Thyroid gland (tissue), 4 donors: ENCODE data around the gene ALDH1L1. TPM values are rescaled to one million over a fixed set of nuclear protein-coding genes. Genes with fewer than 3 reads are reported as not detected.

Experiments
- DNase-seq, 2 donors: peaks; one replicate each; pipeline ENCODE4 v3.0.0-alpha.2; 2019
- H3K27ac ChIP-seq, 3 donors: fragments of 200-600 bp; sonication (generic); 1 replicate in 2 of 3; 2 replicates in 1 of 3; pipeline ENCODE4 v1.5.1; 2016 to 2019; ENCODE audit warnings: mild to moderate bottlenecking in 1 of 3, moderate library complexity in 1 of 3
- H3K27me3 ChIP-seq: fragments of 200-600 bp; sonication (generic); one replicate; pipeline ENCODE4 v1.5.1; 2019
- H3K36me3 ChIP-seq, 2 donors: fragments of 200-600 bp; sonication (generic); one replicate each; pipeline ENCODE4 v1.5.1; 2016 to 2019
- H3K4me1 ChIP-seq, 2 donors: fragments of 200-600 bp; sonication (generic); one replicate each; pipeline ENCODE4 v1.5.1; 2017 to 2019
- H3K4me3 ChIP-seq, 3 donors: fragments of 200-600 bp; sonication (generic); replicated peaks in 1 of 3; 1 replicate in 2 of 3; 2 replicates in 1 of 3; pipeline ENCODE4 v1.5.1; 2016; ENCODE audit warnings: mild to moderate bottlenecking in 1 of 3
- H3K9me3 ChIP-seq: fragments of 200-600 bp; sonication (generic); one replicate; pipeline ENCODE4 v1.5.1; 2017
- CTCF ChIP-seq, 6 experiments: fragments of 200-600 bp in 3 of 6; fragments of 450-650 bp in 3 of 6; sonication (generic) in 3 of 6; IDR thresholded peaks; one replicate each; pipeline ENCODE4 v1.5.1; 2016 to 2019; ENCODE audit warnings: antibody characterized with exemption in 6 of 6, mild to moderate bottlenecking in 2 of 6, inconsistent platforms in 1 of 6, moderate library complexity in 1 of 6
- POLR2A ChIP-seq, 2 donors: fragments of 450-650 bp; IDR thresholded peaks; one replicate each; pipeline ENCODE4 v1.6.1; 2017; ENCODE audit warnings: antibody characterized with exemption in 2 of 2, mild to moderate bottlenecking in 2 of 2, moderate library complexity in 1 of 2
- WGBS, 2 donors: methylation state at CpG; one replicate each; pipeline ENCODE4 v1.1.5; 2017; 5-methylcytosine and 5-hydroxymethylcytosine counted together
- intact Hi-C: fragments of 100-400 bp; cut with DNase I; formaldehyde crosslinking; loops from one replicate; pipeline ENCODE4 v1.15.1; 2023
- total RNA-seq, 4 donors: library from RNA; depleted of rRNA; stranded (reverse); fragments of >200 nt; gene quantifications; one replicate each; pipeline ENCODE4 v1.2.3, GENCODE V29; 2016

ALDH1L1 gene
- total RNA-seq, 4 donors from 2014 or later = 2.1 to 12.1 (median 6.1) TPM

GRCh38 chr3:126082362-126083137 is 97.8 kb downstream of the ALDH1L1 start:
- H3K4me1 ChIP-seq = peaks cover 6 to 12% of the 10 kb centered on the region in 2 donors
- no peaks in the 10 kb centered on the region for H3K9me3 ChIP-seq
- H3K36me3 ChIP-seq = no peaks in the 10 kb centered on the region
- no peak overlapping the region for H3K4me3 ChIP-seq
- intact Hi-C loops = no loop called here
- no peak for TF ChIP-seq POLR2A (IDR thresholded peaks at IDR 0.05)
- TF ChIP-seq CTCF (IDR thresholded peaks at IDR 0.05) = no peak
- DNase-seq = no peak
- 93 to 95% methylated on average over 5 to 9 of the region's 15 CpGs for WGBS, 2 donors
- no peaks in the 10 kb centered on the region for H3K27me3 ChIP-seq
- H3K27ac ChIP-seq = peak overlapping the region in 2 of 3 donors; percentile 81 to 83

- H3K27me3 ChIP-seq = no peaks in the 10 kb centered on the region
- intact Hi-C loops = no loop called here
- H3K4me1 ChIP-seq = peaks cover 6 to 15% of the 10 kb centered on the region in 2 donors
- H3K27ac ChIP-seq = no peak overlapping the region
- H3K4me3 ChIP-seq = no peak overlapping the region
- no peaks in the 10 kb centered on the region for H3K36me3 ChIP-seq
- TF ChIP-seq CTCF (IDR thresholded peaks at IDR 0.05) (peak in 3 of 6 experiments; percentile 20 to 41 (median 26)), POLR2A (IDR thresholded peaks at IDR 0.05) (no peak)
- WGBS, 2 donors = 76 to 92% methylated on average over 3 to 7 of the region's 9 CpGs
- DNase-seq = peak; percentile 41 to 43
- no peaks in the 10 kb centered on the region for H3K9me3 ChIP-seq
These were observed 98.6 kb downstream of the ALDH1L1 start for GRCh38 chr3:126081618-126082361.

- no peak for DNase-seq
- WGBS, 2 donors = 95 to 96% methylated on average over 5 of the region's 5 CpGs
- TF ChIP-seq CTCF (IDR thresholded peaks at IDR 0.05) (no peak), POLR2A (IDR thresholded peaks at IDR 0.05) (no peak)
These were observed 99.4 kb downstream of the ALDH1L1 start for GRCh38 chr3:126080970-126081369.

GRCh38 chr3:126078866-126079265 is 101.5 kb downstream of the ALDH1L1 start:
- Histone ChIP-seq H3K9me3 (no peaks in the 10 kb centered on the region), H3K27ac (no peak overlapping the region), H3K27me3 (no peaks in the 10 kb centered on the region), H3K4me1 (peaks cover 0 to 12% of the 10 kb centered on the region in 2 donors), H3K4me3 (no peak overlapping the region), H3K36me3 (no peaks in the 10 kb centered on the region)
- TF ChIP-seq CTCF (IDR thresholded peaks at IDR 0.05) (no peak), POLR2A (IDR thresholded peaks at IDR 0.05) (no peak)
- no peak for DNase-seq
- intact Hi-C loops = loop anchor here (10.0 kb wide), 1 partner anchor 84 kb away; no protein-coding TSS in a partner anchor
- WGBS, 2 donors = 72 to 91% methylated on average over 4 of the region's 4 CpGs

More at GRCh38 chr3:126080970-126081369, 99.4 kb downstream of the ALDH1L1 start:
- peaks cover 6 to 17% of the 10 kb centered on the region in 2 donors for H3K4me1 ChIP-seq
- intact Hi-C loops = no loop called here
- H3K27ac ChIP-seq = no peak overlapping the region
- H3K27me3 ChIP-seq = no peaks in the 10 kb centered on the region
- no peaks in the 10 kb centered on the region for H3K9me3 ChIP-seq
- no peaks in the 10 kb centered on the region for H3K36me3 ChIP-seq
- H3K4me3 ChIP-seq = no peak overlapping the region
